HG03103 (cell line): ENCODE data around the gene FRMD4A.

Experiments
- ATAC-seq: cut with Tn5 transposase; IDR thresholded peaks from one replicate; pipeline ENCODE4 v1.9.1; 2021; ENCODE audit warnings: low read depth; ENCODE audit not compliant: unreplicated experiment

Gene FRMD4A

DNA sequence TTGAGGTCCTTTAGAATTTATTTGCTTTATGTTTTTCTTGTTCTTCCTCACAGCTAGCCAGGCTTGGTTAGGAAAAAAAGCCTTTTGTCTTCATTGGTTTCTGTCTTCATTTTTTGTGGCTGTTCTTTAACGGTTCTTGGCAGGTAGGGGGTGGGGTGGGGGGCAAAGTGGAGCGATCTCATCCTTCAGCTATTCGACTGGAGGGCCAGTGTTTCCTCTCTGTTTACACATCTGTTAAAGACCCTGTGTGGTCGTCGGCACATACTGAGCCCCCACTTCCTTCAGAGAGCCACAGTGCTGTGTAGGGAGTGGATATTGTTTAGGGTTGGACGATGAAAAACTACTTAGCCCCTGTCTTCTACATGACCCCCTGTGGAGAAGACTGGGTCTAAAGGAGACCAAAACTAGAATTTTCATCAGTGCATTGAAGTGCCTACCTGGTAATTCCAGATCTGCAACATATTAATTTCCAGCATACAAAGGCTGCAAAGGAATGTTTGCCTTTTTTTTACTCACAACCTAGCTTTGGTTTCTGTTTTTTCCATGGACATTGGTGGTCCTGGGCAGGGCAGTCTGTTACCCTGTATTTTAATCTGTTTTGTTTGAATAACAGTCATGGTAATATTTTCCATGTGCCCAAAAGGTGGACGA is 714.9 kb downstream of the FRMD4A start:
- no peak for ATAC-seq

DNA sequence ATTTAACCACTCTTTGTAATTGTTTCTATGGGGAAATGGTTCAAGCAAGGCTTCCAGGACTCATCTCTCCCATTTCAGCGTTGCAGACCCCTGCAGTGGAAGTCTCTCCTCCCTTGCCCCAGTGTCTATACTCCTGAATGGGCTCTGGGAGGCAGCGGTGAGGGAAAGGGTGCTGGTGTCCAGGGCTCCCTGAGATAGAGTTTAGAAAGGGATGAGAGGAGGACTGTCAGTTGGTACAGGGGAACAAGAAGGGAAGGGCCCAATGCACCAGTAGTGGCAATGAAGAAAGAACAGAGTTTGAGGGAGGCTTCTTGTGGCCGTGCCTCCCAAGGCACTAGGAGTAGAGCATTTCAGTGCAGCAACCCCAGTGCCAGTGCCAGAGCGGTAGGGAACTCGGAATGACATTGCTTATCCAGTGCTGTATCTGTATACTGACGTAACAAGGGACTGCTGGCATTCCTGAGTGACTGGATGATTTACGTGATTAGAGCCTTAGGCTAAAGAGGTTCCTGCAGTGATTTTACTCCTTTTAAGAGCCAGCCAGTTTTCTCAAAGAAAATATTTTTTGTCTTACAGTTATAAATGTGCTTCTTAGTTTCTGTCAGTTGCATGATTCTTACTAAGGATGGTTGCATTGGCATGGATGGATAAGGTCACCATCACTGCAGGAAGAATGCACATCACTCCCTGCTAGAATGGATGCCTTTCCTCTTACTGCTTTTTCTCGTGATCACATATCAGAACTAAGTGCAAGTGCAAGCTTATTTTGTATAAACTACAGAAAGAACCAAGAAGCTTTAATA is 716.0 kb downstream of the FRMD4A start:
- ATAC-seq: no peak

DNA sequence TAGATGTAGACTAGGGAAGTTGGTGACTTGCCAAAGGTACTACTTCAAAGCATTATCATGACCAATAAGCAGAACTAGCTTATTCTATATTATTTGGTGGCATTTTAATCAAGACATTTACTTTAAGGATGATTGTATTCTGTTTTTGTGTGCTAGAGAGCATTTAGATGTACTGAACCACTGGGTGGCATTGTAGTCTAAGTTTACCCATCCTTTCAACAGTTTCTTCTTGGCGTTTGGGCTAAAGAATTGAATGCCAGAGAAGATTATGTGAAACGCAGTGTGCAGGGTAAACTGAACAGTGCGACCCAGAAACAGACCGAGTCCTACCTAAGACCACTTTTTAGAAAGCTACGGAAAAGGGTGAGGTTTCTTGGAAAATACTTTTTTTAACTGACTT is 717.2 kb downstream of the FRMD4A start:
- no peak for ATAC-seq

DNA sequence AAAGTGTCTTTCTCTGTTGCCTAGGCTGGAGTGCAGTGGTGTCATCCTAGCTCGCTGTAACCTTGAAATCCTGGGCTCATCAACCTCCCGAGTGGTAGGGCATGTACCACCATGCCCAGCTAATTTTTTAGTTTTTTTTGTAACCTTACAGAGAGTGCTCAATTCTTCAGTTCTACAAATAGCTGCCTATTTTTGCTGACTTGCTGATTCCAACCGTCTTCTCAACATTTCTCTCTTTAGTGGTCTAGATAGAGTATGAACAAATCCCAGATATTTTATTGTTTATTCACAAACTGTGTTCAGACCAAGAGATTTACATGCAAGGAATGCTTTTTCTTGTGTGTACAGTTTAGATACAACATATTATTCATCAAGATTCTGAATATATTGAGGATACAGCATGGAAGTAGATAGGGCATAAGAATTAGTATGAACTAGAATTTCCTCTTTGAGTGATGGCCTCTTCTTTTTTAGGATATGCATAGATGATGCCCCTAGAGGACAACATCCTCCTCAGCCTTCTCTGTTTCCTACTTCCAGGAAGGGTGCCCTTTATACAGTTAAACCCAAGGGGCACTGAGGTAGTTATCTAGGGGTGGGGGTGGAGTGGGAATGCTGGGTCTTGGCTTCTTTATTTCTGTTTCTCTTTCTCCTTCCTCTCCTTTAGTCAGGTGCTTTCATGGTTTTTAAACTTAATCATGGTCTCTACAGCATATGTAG is 717.9 kb downstream of the FRMD4A start:
- ATAC-seq: no peak

DNA sequence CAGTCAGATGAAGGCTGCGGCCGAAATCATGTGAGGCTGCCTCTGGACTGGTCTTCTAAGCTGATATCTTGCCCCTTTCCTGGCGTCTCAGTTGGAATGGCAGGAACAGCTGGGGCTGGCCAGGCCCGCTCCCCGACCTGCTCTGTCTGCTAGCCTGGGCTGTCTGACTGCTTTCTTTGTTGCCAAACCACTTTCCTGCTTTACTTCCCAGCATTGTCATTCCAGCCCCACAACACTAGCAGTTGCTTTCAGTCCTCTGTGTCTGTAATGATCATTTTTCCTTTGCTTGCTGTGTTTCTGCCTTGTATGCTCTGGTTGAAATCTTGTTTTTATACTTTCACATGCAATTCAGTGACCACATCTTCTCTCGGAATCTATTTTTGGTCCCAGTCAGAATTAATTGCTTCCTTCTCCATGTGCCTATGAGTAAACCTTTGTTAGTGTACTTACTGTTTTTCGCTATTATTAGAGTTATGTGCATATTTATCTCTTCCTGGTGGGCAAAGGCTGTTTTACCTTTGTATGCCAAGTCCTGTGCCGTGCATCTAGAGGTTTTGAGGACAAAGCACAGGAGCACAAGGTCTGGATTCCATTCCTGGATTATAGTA is 722.4 kb downstream of the FRMD4A start:
- ATAC-seq: no peak

DNA sequence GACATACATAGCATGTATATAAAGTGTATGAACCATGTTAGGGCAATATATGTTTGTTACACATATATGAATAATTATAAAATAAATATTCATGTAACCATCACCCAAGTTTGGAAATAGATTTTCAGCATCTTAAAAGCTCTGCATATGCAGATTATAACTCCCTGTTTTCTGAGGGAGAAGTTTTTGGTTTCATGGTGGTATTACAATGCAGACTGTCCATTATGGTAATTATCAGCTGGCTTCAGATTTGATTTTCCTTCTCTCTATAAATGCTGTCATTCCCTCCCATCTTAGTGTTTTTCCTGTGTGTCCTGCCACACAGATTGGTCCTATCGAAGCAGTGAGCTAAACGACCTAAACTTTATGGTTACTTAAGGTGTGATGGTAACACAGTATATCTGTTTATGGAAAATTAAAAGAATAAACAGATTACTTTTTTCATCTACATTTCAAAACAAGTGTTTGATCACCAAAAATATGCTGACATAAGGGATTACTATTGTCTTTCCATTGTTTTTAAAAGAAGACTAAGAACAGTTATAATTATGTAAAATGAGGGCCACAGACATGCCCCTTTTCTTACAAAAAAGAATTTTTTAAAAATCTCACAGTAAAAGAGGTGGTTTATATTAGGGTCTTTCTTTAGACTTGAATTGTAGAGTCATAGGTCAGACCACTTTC is 726.2 kb downstream of the FRMD4A start:
- ATAC-seq: no peak

DNA sequence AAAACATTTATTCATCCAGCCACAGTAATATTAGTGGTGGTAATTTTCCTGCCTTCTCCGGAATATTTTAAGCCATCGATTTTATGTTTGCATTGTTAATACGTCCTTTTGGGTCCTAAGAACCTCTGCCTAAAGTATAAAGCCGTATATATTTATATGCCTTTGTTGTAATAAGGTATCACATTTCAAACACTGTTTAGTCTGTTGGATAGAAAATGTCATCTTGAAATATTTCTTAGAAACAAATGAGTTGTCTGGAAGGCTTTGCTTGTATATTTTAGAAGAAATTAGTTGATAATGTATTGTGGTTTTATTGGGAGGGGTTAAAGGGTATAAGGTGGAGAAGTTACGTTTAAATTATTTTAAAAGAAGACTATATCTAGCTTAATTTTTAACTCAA is 732.8 kb downstream of the FRMD4A start:
- ATAC-seq: no peak

DNA sequence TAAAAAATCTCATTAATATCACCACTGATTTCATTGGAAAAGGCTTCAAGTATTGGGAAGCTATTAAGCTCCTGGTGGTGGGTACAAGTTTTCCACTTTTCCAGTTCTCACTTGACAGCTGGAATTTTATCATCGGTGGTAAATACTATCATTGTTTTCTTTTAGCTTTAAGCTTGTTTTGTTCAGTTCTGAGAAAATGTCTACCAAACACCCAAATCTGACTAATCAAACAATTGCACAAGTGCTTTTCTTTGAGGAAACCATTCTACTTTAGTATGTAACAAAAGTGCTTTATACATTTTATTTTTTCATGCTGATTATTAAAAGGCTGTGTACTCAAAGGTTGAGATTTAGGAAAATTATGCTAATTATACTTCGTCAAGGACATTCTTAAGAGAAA is 736.1 kb downstream of the FRMD4A start:
- ATAC-seq: no peak
